ENCODE results near the gene GPR156. TPM values are rescaled to one million over a fixed set of nuclear protein-coding genes. Genes with fewer than 3 reads are reported as not detected.

GPR156 gene
- total and polyA plus RNA-seq, 12 donors: 0.29 to 1.5 (median 0.59) TPM

- no peak for DNase-seq
- 42 to 68% (median 64%) methylated on average over 3 to 4 of the region's 4 CpGs for WGBS, 4 donors
- no peak overlapping the region for H3K27ac ChIP-seq
- H3K27me3 ChIP-seq: no peaks in the 10 kb centered on the region
- no peaks in the 10 kb centered on the region for H3K9me3 ChIP-seq (replicated peaks in 1 of 3)
- intact Hi-C loops (cut with DNase I): no loop called here
- H3K4me1 ChIP-seq (replicated peaks in 1 of 2): no peaks in the 10 kb centered on the region
- no peak overlapping the region for H3K4me3 ChIP-seq
- no peak for TF ChIP-seq POLR2A (IDR thresholded peaks at IDR 0.05)
- TF ChIP-seq CTCF (IDR thresholded peaks at IDR 0.05): no peak
- no peaks in the 10 kb centered on the region for H3K36me3 ChIP-seq (replicated peaks in 1 of 2)
Measured at GRCh38 chr3:120144267-120144666, 140.8 kb downstream of the GPR156 start.

- 79 to 98% (median 86%) methylated on average over 2 of the region's 2 CpGs for WGBS, 4 donors
- intact Hi-C loops (cut with DNase I): no loop called here
- Histone ChIP-seq H3K36me3 (replicated peaks in 1 of 2) (no peaks in the 10 kb centered on the region), H3K4me3 (no peak overlapping the region), H3K4me1 (replicated peaks in 1 of 2) (no peaks in the 10 kb centered on the region), H3K9me3 (replicated peaks in 1 of 3) (no peaks in the 10 kb centered on the region), H3K27ac (no peak overlapping the region), H3K27me3 (no peaks in the 10 kb centered on the region)
- TF ChIP-seq CTCF (IDR thresholded peaks at IDR 0.05): no peak
- no peak for TF ChIP-seq POLR2A (IDR thresholded peaks at IDR 0.05)
- DNase-seq: no peak
Measured at GRCh38 chr3:120143676-120144075, 141.3 kb downstream of the GPR156 start.

- DNase-seq: no peak
- Histone ChIP-seq H3K4me1 (replicated peaks in 1 of 2) (no peaks in the 10 kb centered on the region), H3K9me3 (replicated peaks in 1 of 3) (no peaks in the 10 kb centered on the region), H3K27me3 (no peaks in the 10 kb centered on the region), H3K4me3 (no peak overlapping the region), H3K36me3 (replicated peaks in 1 of 2) (no peaks in the 10 kb centered on the region), H3K27ac (no peak overlapping the region)
- 77 to 89% (median 85%) methylated on average over 4 of the region's 4 CpGs for WGBS, 4 donors
- TF ChIP-seq CTCF (IDR thresholded peaks at IDR 0.05): no peak
- TF ChIP-seq POLR2A (IDR thresholded peaks at IDR 0.05): no peak
- intact Hi-C loops (cut with DNase I): no loop called here
Measured at GRCh38 chr3:120142236-120142635, 142.8 kb downstream of the GPR156 start.

- TF ChIP-seq CTCF (IDR thresholded peaks at IDR 0.05) (no peak), POLR2A (IDR thresholded peaks at IDR 0.05) (no peak)
- 97 to 99% (median 98%) methylated on average over 21 to 52 of the region's 52 CpGs for WGBS, 4 donors
- DNase-seq: no peak
- H3K9me3 ChIP-seq (replicated peaks in 1 of 3): no peaks in the 10 kb centered on the region
- no peak overlapping the region for H3K4me3 ChIP-seq
- no peaks in the 10 kb centered on the region for H3K36me3 ChIP-seq (replicated peaks in 1 of 2)
- intact Hi-C loops (cut with DNase I): no loop called here
- no peak overlapping the region for H3K27ac ChIP-seq
- H3K4me1 ChIP-seq (replicated peaks in 1 of 2): no peaks in the 10 kb centered on the region
- H3K27me3 ChIP-seq: no peaks in the 10 kb centered on the region
Measured at GRCh38 chr3:120140098-120140742, 144.8 kb downstream of the GPR156 start.

All from adrenal gland (tissue), 12 donors.